Measurements from ENCODE around the gene CCDC7.
"Not testable (repeated sequence)": the region's sequence is repeated elsewhere in the genome, so short reads cannot be mapped to it uniquely, and the experiment has no call there.

CCDC7 gene

DNA sequence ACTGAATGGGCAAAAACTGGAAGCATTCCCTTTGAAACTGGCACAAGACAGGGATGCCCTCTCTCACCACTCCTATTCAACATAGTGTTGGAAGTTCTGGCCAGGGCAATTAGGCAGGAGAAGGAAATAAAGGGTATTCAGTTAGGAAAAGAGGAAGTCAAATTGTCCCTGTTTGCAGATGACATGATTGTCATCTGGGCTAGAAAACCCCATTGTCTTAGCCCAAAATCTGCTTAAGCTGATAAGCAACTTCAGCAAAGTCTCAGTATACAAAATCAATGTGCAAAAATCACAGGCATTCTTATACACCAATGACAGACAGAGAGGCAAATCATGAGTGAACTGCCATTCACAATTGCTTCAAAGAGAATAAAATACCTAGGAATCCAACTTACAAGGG is 116.8 kb downstream of the CCDC7 start:
- DNase-seq (ENCODE audit: low read depth in 2 of 2): not testable (repeated sequence)

DNA sequence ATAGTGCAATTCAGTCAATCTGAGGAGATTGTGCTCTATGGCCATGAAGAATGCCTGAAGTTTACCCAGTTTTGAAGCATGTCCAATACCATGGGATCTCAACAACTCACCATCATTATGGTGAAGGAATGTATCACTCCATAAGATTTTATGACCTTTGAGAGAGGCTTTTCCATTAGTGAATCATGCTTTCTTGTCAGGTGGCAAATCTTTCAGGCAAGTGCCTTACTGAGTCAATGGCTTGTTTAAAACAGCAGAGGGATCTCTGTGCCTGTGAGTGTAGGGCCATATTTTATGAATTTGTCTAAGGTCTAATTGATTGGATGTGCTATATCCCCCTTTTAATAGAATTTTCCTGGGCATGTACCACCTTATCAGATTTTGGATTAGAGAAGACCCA is 131.5 kb downstream of the CCDC7 start:
- no peak for DNase-seq (ENCODE audit: low read depth in 2 of 2)

DNA sequence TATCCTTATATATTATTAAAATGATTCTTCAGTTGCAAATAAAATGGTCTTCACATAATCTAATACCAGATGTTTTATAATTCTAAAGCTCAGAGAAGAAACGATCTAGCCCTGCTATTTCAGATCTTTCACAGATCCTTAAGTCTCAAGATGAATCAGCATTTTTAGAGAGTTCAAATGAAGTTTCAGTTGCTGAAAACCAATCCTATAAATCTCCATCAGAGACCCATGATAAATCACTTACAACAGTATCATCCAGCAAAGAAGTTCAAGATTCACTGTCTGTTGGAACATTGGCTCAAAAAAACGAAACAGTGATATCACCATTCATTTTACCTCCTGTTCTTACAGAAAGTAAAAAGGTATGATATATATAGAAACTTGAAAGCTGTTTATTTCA is 137.0 kb downstream of the CCDC7 start:
- no peak for DNase-seq (ENCODE audit: low read depth in 2 of 2)

- not testable (repeated sequence) for DNase-seq (ENCODE audit: low read depth in 2 of 2)
Observed at GRCh38 chr10:32598022-32598421, 152.1 kb downstream of the CCDC7 start.

DNA sequence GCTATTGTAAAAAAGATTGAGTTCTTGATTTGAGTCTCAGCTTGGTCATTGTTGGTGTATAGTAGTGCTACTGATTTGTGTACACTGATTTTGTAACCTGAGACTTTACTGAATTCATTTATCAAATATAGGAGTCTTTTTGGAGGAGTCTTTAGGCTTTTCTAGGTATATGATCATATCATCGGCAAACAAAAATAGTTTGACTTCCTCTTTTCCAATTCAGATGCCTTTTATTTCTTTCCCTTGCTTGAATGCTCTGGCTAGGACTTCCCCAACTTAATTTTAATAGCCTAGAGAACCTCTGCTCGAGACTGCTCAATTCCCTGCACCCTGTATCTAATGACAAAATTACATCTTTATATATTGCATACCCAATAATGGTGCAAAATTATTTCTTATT is 154.4 kb downstream of the CCDC7 start:
- no peak for DNase-seq (ENCODE audit: low read depth in 2 of 2)

DNA sequence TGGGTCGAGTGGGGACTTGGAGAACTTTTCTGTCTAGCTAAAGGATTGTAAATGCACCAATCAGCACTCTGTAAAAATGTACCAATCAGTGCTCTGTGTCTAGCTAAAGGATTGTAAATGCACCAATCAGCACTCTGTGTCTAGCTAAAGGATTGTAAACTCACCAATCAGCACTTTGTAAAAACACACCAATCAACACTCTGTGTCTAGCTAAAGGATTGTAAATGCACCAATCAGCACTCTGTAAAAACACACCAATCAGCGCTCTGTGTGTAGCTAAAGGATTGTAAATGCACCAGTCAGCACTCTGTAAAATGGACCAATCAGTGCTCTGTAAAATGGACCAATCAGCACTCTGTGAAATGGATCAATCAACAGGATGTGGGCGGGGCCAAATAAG is 155.6 kb downstream of the CCDC7 start:
- DNase-seq (ENCODE audit: low read depth in 2 of 2): not testable (repeated sequence)

GRCh38 chr10:32605787-32606186 is 159.8 kb downstream of the CCDC7 start:
- no peak for DNase-seq (ENCODE audit: low read depth in 2 of 2)

DNA sequence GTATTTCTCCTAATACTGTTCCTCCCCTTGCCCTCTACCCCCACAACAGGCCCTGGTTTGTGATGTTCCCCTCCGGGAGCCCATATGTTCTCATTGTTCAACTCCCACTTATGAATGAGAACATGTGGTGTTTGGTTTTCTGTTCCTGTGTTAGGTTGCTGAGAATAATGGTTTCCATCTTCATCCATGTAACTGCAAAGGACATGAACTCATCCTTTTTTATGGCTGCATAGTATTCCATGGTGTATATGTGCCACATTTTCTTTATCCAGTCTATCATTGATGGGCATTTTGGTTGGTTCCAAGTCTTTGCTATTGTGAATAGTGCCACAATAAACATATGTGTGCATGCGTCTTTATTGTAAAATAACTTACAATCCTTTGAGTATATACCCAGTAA is 164.6 kb downstream of the CCDC7 start:
- not testable (repeated sequence) for DNase-seq (ENCODE audit: low read depth in 2 of 2)

DNA sequence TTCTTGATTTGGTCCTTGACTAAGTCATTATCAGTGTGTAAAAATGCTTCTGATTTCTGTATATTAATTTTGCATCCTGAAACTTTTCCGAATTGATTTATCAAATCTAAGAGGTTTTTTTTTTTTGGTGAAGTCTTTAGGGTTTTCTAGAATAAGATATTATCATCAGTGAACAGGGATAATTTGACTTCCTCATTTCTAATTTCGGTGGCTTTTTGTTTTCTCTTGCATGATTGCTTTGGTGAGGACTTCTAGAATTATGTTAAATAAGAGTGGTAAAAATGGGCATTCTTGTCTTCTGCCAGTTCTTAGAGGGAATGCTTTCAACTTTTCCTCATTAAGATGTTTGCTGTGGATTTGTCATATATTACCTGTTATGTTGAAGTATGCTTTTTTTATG is 170.5 kb downstream of the CCDC7 start:
- DNase-seq (ENCODE audit: low read depth in 2 of 2): no peak

DNA sequence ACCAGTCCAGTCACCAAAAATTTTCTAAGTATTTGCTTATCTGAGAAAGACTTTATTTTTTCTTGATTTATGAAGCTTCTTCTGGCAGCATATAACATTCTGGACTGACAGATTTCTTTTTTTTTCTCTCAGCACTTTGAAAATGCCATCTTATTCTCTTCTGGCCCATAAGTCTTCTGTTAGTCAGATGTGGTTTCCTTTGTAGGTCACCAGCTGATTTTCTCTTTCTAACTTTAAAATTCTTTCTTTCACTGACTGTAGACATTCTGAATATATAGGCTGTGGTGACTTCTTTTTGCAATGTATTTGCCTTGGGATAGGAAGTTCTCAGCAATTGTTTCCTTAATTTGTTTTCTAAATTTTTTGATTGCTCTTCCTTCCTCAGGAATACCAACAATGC is 172.5 kb downstream of the CCDC7 start:
- no peak for DNase-seq (ENCODE audit: low read depth in 2 of 2)

DNA sequence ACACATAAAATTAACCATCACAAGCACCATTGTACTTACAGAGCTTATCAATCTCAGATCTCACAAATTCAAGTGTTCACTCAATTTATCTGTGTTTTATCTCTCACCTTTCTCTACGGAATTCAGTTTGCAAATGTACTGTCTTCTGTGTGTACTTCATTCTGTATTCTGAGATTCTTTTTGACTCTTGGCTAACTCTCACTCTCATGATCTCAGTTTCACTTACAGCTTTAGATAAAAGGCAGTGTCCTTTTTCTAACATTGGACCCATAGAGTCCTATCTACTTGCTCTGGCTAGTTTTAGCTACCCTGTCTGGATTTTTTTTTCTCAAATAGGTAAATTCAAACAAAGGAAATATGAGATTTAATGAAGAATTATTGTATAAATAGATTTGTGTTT is 176.0 kb downstream of the CCDC7 start:
- DNase-seq (ENCODE audit: low read depth in 2 of 2): no peak

GRCh38 chr10:32622409-32622808 is 176.5 kb downstream of the CCDC7 start:
- no peak for DNase-seq (ENCODE audit: low read depth in 2 of 2)

GRCh38 chr10:32627183-32627582 is 181.2 kb downstream of the CCDC7 start:
- DNase-seq (ENCODE audit: low read depth in 2 of 2): no peak

GRCh38 chr10:32629910-32630309 is 184.0 kb downstream of the CCDC7 start:
- DNase-seq (ENCODE audit: low read depth in 2 of 2): no peak

- DNase-seq (ENCODE audit: low read depth in 2 of 2): no peak
Observed at GRCh38 chr10:32646535-32646934, 200.6 kb downstream of the CCDC7 start.

GRCh38 chr10:32650246-32650655 is 204.3 kb downstream of the CCDC7 start:
- DNase-seq (ENCODE audit: low read depth in 2 of 2): no peak

DNA sequence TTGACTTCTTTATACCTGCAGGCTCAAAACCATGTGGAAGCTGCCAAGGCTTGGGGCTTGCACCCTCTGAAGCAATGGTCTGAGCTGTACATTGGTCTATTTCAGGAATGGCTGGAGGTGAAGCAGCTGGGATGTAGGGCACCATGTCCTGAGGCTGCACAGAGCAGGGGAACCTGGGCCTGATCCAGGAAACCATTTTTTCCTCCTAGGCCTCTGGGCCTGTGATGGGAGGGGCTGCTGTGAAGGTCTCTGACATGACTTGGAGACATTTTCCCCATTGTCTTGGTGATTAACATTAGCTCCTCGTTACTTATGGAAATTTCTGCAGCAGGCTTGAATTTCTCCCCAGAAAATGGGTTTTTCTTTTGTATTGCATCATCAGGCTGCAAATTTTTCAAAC is 211.5 kb downstream of the CCDC7 start:
- DNase-seq (ENCODE audit: low read depth in 2 of 2): not testable (repeated sequence)

DNA sequence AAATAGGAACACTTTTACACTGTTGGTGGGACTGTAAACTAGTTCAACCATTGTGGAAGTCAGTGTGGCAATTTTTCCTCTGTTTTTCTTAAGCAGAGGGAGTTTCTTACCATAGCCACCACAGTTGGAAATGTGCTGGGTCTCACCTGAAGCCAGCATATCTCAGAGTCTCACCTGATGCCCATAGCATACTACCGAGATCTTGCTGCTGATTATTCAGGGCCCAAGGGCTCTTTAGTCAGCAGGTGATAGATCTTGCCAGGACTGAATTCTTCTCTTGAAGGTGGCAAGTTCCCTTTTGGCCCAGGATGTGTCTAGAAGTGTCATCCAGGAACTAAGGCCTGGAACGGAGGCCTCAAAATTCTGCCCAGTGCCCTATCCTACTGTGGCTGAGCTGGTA is 215.4 kb downstream of the CCDC7 start:
- no peak for DNase-seq (ENCODE audit: low read depth in 2 of 2)

- DNase-seq (ENCODE audit: low read depth in 2 of 2): no peak
Observed at GRCh38 chr10:32680803-32681557, 235.0 kb downstream of the CCDC7 start.

DNA sequence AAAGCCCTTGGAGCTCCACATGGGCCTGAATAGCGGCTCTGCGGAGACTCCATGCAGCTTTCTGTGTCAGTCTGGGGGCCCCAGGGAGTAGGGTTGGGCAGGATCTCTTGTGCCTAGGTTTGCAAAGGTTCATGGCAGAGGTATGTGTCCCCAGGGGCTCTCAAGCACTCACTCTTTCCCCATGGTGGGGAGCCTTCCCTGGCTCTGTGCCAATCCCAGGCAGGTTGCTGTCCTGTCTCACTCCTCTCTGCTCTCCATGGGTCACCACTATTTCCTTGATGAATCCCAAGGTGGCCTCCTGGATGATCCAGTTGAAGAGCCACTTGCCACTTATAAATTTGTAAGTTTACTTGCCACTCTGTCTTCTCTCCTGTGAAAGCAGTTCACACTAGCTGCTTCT is 238.4 kb downstream of the CCDC7 start:
- DNase-seq (ENCODE audit: low read depth in 2 of 2): no peak

- DNase-seq (ENCODE audit: low read depth in 2 of 2): no peak
Observed at GRCh38 chr10:32687116-32687515, 241.2 kb downstream of the CCDC7 start.

- DNase-seq (ENCODE audit: low read depth in 2 of 2): no peak
Observed at GRCh38 chr10:32687546-32687945, 241.6 kb downstream of the CCDC7 start.

GRCh38 chr10:32692174-32692573 is 246.2 kb downstream of the CCDC7 start:
- DNase-seq (ENCODE audit: low read depth in 2 of 2): no peak

DNA sequence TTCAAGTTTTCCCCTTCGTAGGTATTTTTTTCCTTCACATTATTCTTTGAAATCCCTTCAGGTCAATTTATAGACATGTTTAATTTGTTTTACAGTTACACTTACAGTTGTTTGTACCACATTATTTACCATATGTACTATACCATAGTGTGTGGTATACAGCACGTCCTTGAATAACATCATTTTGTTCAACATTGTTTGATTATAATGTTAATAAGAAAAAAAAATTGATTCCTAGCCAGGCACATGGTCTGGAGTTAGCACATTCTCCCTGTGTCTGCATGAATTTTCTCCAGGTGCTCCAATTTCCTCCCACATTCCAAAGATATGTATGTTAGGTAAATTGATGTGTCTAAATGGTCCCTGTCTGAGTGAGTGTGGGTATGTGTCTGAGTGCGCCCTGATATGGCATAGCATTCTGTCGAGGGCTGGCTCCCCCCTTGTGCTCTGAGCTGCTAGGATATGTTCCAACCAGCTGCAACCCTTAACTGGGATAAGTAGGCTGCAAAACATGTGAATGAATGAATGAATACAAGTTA is 247.6 kb downstream of the CCDC7 start:
- DNase-seq (ENCODE audit: low read depth in 2 of 2): no peak

Data from stimulated activated CD8-positive, alpha-beta memory T cell treated with anti-CD3 and anti-CD28 coated beads, Interleukin-15, amount 100 ng/mL, for 48 hours (primary cell).